GM19395 (cell line): Measurements from ENCODE around the gene MILR1.

Experiments
- ATAC-seq: cut with Tn5 transposase; IDR thresholded peaks from one replicate; pipeline ENCODE4 v1.9.1; 2021; ENCODE audit warnings: mild to moderate bottlenecking, moderate library complexity; ENCODE audit not compliant: unreplicated experiment

MILR1 gene

GRCh38 chr17:64502021-64502420 lies 53.1 kb downstream of the MILR1 start:
- ATAC-seq: no peak

GRCh38 chr17:64502809-64503208 lies 53.9 kb downstream of the MILR1 start:
- ATAC-seq: no peak

GRCh38 chr17:64503341-64503740 lies 54.4 kb downstream of the MILR1 start:
- ATAC-seq: no peak

- no peak for ATAC-seq
Observed at GRCh38 chr17:64503821-64504768, 55.2 kb downstream of the MILR1 start.

- no peak for ATAC-seq
Observed at GRCh38 chr17:64504769-64505339, 55.9 kb downstream of the MILR1 start.

- ATAC-seq: peak; percentile 3
Observed at GRCh38 chr17:64505340-64506200, 56.7 kb downstream of the MILR1 start.

- ATAC-seq: peak; percentile 69
Observed at GRCh38 chr17:64506201-64506575, 57.3 kb downstream of the MILR1 start, which contains the start of gene DDX5. Gene DDX5, minus strand, starts transcription at chr17:64506289. Its CDS starts 170 bp downstream, at chr17:64506119.

GRCh38 chr17:64506576-64507412 lies 57.9 kb downstream of the MILR1 start, which contains the start of gene CEP95:
Gene CEP95, plus strand, starts transcription at chr17:64506977. Its CDS starts 121 bp downstream, at chr17:64507098.
- peak; percentile 61 for ATAC-seq

- ATAC-seq: peak; percentile 21
Observed at GRCh38 chr17:64507413-64507782, 58.5 kb downstream of the MILR1 start.

- no peak for ATAC-seq
Observed at GRCh38 chr17:64508683-64509082, 59.8 kb downstream of the MILR1 start.

GRCh38 chr17:64509179-64509578 lies 60.3 kb downstream of the MILR1 start:
- no peak for ATAC-seq

GRCh38 chr17:64515419-64515818 lies 66.5 kb downstream of the MILR1 start:
- ATAC-seq: no peak

GRCh38 chr17:64515829-64516228 lies 66.9 kb downstream of the MILR1 start:
- ATAC-seq: no peak
